ENCODE measurements around the gene FUBP1.
"Not testable (repeated sequence)": the region's sequence is repeated elsewhere in the genome, so short reads cannot be mapped to it uniquely, and the experiment has no call there.

FUBP1 gene

DNA sequence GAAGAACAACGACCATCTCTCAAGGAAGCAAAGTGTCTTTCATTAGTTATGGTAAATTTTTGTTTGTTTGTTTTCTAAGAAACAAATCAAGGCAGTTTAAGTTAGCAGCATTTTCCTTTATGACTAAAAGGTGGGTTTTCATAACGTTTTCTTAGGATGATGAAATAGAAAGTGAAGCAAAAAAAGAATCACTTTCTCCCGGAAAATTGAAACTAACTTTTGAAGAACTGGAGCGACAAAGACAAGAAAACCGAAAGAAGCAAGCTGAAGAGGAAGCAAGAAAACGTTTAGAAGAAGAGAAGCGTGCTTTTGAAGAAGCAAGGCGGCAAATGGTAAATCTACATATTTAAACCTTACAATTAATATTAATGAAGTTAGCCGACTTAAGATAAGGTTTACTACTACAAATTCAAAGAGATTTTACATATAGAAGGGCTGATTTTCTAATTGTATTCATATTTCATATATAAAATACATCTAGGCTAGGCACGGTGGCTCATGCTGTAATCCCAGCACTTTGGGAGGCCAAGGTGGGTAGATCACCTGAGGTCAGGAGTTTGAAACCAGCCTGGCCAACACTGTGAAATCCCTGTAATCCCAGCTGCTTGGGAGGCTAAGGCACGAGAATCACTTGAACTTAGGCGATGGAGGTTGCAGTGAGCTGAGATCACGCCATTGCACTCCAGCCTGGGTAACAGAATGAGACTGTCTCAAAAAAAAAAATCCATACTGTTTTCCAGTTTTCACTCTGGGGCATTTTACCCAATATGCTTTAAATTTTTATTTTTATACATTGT, 52.1 kb downstream of the FUBP1 start:
- TF ChIP-seq, protein P1, sequence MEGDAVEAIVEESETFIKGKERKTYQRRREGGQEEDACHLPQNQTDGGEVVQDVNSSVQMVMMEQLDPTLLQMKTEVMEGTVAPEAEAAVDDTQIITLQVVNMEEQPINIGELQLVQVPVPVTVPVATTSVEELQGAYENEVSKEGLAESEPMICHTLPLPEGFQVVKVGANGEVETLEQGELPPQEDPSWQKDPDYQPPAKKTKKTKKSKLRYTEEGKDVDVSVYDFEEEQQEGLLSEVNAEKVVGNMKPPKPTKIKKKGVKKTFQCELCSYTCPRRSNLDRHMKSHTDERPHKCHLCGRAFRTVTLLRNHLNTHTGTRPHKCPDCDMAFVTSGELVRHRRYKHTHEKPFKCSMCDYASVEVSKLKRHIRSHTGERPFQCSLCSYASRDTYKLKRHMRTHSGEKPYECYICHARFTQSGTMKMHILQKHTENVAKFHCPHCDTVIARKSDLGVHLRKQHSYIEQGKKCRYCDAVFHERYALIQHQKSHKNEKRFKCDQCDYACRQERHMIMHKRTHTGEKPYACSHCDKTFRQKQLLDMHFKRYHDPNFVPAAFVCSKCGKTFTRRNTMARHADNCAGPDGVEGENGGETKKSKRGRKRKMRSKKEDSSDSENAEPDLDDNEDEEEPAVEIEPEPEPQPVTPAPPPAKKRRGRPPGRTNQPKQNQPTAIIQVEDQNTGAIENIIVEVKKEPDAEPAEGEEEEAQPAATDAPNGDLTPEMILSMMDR (IDR thresholded peaks at IDR 0.05), result no peak
- no peaks in the 10 kb centered on the region for H3K36me3 ChIP-seq (ENCODE audit: control insufficient read depth, insufficient read depth, low read length)
- H3K79me2 ChIP-seq, result no peaks in the 10 kb centered on the region
- H3K4me1 ChIP-seq, result no peaks in the 10 kb centered on the region
- no peak overlapping the region for H3K27ac ChIP-seq
- H3K4me2 ChIP-seq (ENCODE audit: low read length), result no peak overlapping the region
- no peak overlapping the region for H3K4me3 ChIP-seq (ENCODE audit: low read depth, low read length)
- no peak overlapping the region for H3K9ac ChIP-seq
- no peaks in the 10 kb centered on the region for H3K27me3 ChIP-seq (ENCODE audit: control insufficient read depth, insufficient read depth, low read length)
- no peak overlapping the region for H2AFZ ChIP-seq
- no peaks in the 10 kb centered on the region for H3K9me3 ChIP-seq (ENCODE audit: control insufficient read depth, low read length)

DNA sequence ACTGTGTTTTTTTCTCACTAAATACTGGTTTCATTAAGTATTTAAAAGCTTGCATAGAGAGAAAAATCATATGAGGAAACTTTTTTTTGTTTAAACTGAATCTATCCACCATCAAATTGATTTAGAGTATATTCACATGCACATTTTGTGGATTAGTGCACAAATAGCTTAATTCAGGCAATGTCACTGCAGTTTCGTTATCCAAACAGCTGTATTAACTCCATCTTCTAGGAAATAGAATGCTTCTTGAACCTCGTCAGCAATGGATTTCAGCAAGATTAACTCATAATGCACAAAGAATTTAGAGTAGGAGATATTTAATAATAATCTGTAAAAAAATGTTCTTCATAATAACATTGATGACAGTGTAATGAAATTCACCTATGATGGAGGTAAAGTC, 52.9 kb downstream of the FUBP1 start:
- TF ChIP-seq, protein P1 (IDR thresholded peaks at IDR 0.05), result no peak
- no peaks in the 10 kb centered on the region for H3K36me3 ChIP-seq (ENCODE audit: control insufficient read depth, insufficient read depth, low read length)

DNA sequence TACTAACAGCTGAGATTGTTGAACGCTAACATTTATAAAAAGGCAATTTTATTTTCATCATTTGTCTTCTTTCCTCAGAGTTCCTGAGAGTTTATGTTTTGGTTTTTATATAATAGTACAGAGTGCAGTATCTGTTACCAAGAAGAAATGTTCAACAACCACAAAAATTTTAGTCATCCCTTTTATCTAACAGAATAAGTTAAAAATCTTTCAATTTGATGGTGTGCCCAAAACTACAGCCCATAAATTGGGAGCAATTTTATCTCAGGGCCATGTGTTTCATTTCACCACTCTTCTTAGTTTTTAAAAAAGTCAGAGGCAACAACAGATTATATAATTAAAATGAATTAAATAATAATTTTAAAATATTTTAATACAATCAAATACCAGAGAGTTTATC, 53.4 kb downstream of the FUBP1 start:
- TF ChIP-seq, protein P1 (IDR thresholded peaks at IDR 0.05), result no peak
- H3K36me3 ChIP-seq (ENCODE audit: control insufficient read depth, insufficient read depth, low read length), result no peaks in the 10 kb centered on the region
- H3K27ac ChIP-seq, result no peak overlapping the region
- no peaks in the 10 kb centered on the region for H3K4me1 ChIP-seq
- no peak overlapping the region for H3K4me2 ChIP-seq (ENCODE audit: low read length)
- no peak overlapping the region for H3K4me3 ChIP-seq (ENCODE audit: low read depth, low read length)
- no peaks in the 10 kb centered on the region for H3K27me3 ChIP-seq (ENCODE audit: control insufficient read depth, insufficient read depth, low read length)
- no peak overlapping the region for H3K9ac ChIP-seq
- H3K79me2 ChIP-seq, result no peaks in the 10 kb centered on the region
- H2AFZ ChIP-seq, result no peak overlapping the region
- no peaks in the 10 kb centered on the region for H3K9me3 ChIP-seq (ENCODE audit: control insufficient read depth, low read length)

More for the DNA sequence above, 52.9 kb downstream of the FUBP1 start:
- no peaks in the 10 kb centered on the region for H3K79me2 ChIP-seq
- no peak overlapping the region for H3K27ac ChIP-seq
- H3K4me3 ChIP-seq (ENCODE audit: low read depth, low read length), result no peak overlapping the region
- H3K4me2 ChIP-seq (ENCODE audit: low read length), result no peak overlapping the region
- no peaks in the 10 kb centered on the region for H3K4me1 ChIP-seq
- no peaks in the 10 kb centered on the region for H3K27me3 ChIP-seq (ENCODE audit: control insufficient read depth, insufficient read depth, low read length)
- H3K9me3 ChIP-seq (ENCODE audit: control insufficient read depth, low read length), result no peaks in the 10 kb centered on the region
- no peak overlapping the region for H3K9ac ChIP-seq
- no peak overlapping the region for H2AFZ ChIP-seq

DNA sequence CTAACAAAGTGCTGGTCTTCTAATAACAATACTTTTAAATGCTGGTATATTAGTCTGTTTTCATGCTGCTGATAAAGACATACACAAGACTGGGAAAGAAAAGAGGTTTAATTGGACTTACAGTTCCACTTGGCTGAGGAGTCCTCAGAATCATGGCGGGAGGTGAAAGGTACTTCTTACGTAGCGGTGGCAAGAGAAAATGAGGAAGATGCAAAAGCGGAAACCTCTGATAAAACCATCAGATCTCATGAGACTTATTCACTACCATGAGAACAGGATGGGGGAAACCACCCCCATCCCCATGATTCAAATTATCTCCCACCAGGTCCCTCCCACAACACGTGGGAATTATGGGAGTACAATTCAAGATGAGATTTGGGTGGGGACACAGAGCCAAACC, 60.0 kb downstream of the FUBP1 start:
- not testable (repeated sequence) for H3K9ac ChIP-seq; H3K27ac ChIP-seq; H3K36me3 ChIP-seq (ENCODE audit: control insufficient read depth, insufficient read depth, low read length); H3K4me1 ChIP-seq; H3K9me3 ChIP-seq (ENCODE audit: control insufficient read depth, low read length); H2AFZ ChIP-seq; H3K4me3 ChIP-seq (ENCODE audit: low read depth, low read length); H3K79me2 ChIP-seq; H3K4me2 ChIP-seq (ENCODE audit: low read length); H3K27me3 ChIP-seq (ENCODE audit: control insufficient read depth, insufficient read depth, low read length)

DNA sequence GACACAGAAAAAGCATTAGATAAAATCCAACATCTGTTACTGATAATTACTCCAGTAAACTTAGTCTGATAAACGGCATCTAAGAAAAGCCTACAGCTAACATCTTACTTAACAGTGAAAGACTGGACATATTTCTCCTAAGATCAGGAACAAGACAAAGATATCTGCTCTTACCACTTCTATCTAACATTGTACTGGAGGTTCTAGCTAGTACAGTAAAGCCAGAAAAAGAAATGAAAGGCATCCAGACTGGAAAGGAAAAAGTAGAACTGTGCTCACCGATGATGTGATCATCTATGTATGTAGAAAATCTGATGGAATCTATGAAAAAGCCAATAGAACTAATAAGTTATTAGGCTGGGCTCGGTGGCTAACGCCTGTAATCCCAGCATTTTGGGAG, 68.8 kb downstream of the FUBP1 start:
- H2AFZ ChIP-seq, result no peak overlapping the region
- H3K9me3 ChIP-seq (ENCODE audit: control insufficient read depth, low read length), result no peaks in the 10 kb centered on the region
- TF ChIP-seq, protein P1 (IDR thresholded peaks at IDR 0.05), result no peak
- no peaks in the 10 kb centered on the region for H3K4me1 ChIP-seq
- H3K4me2 ChIP-seq (ENCODE audit: low read length), result no peak overlapping the region
- H3K4me3 ChIP-seq (ENCODE audit: low read depth, low read length), result no peak overlapping the region
- H3K36me3 ChIP-seq (ENCODE audit: control insufficient read depth, insufficient read depth, low read length), result no peaks in the 10 kb centered on the region
- H3K9ac ChIP-seq, result no peak overlapping the region
- no peaks in the 10 kb centered on the region for H3K27me3 ChIP-seq (ENCODE audit: control insufficient read depth, insufficient read depth, low read length)
- no peaks in the 10 kb centered on the region for H3K79me2 ChIP-seq
- no peak overlapping the region for H3K27ac ChIP-seq

Measured in parathyroid adenoma (tissue), 2 donors.